ENCODE results near the gene CSTA. TPM values are rescaled to one million over a fixed set of nuclear protein-coding genes. Genes with fewer than 3 reads are reported as not detected.

The CSTA gene
- total and polyA plus RNA-seq, 2 of the 8 experiments (the other 6 are each of a cell fraction or from before 2014, with no cell fraction given): not detected

DNA sequence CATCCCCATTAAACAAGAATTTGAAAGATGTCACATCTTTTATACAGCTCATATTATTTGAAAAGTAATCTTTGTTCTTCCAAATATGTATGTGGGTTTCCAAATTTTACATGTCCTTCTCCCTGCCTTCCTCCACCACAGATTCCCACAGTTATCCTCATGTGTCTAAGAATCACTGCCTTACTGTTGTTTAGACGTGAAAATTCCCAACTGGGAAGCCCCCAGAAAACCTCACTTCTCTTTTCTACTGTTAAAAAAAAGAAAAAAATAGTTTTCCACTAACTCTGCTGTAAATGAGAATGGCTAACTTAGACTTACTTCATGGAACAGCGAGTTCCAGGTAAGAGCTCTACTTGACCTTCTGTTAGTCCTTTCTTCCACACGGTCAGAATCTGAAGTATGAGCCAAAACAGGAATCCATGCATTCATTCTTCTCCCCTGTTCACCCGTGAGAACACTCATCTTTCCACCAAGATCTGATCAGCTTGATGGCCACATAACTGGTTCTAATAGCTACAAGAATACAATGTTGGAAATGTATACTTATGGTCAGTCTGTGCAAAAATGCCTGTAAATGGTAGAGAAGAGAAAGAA, 17.9 kb upstream of the CSTA start:
- no peak overlapping the region for H3K4ac ChIP-seq (replicated peaks; ENCODE audit: insufficient read length, low read depth, low read length)
- H3K4me2 ChIP-seq (ENCODE audit: insufficient read depth in 1 of 2, low read depth in 2 of 2, low read length in 2 of 2): no peak overlapping the region
- no peak overlapping the region for H3K27ac ChIP-seq (ENCODE audit: low read depth, low read length)
- no peaks in the 10 kb centered on the region for H3K79me2 ChIP-seq (ENCODE audit: control insufficient read depth in 1 of 2, insufficient read depth in 2 of 2, low read length in 2 of 2)
- H3K4me3 ChIP-seq (ENCODE audit: extremely low read depth in 1 of 4, insufficient read depth in 2 of 4, low read depth in 3 of 4, low read length in 4 of 4): no peak overlapping the region
- FAIRE-seq (no peak), DNase-seq (ENCODE audit: low read depth in 1 of 2, low spot score in 2 of 2) (no peak)
- no peak overlapping the region for H2BK20ac ChIP-seq (ENCODE audit: low read length)
- no peak overlapping the region for H2BK12ac ChIP-seq (ENCODE audit: low read depth, low read length)
- no peaks in the 10 kb centered on the region for H4K20me1 ChIP-seq (replicated peaks in 1 of 2; ENCODE audit: control insufficient read depth in 1 of 2, insufficient read depth in 2 of 2, low read length in 2 of 2)
- no peak overlapping the region for H2BK15ac ChIP-seq (ENCODE audit: low read length)
- no peak overlapping the region for H3K56ac ChIP-seq (replicated peaks; ENCODE audit: insufficient read length, low read depth, low read length)
- H3K36me3 ChIP-seq (ENCODE audit: control insufficient read depth in 2 of 4, insufficient read depth in 4 of 4, low read length in 3 of 4): no peaks in the 10 kb centered on the region
- H3K14ac ChIP-seq (ENCODE audit: insufficient read length): no peak overlapping the region
- no peaks in the 10 kb centered on the region for H3K27me3 ChIP-seq (replicated peaks in 1 of 4; ENCODE audit: control insufficient read depth in 3 of 4, extremely low read depth in 1 of 4, insufficient read depth in 3 of 4, low read length in 3 of 4)
- no peak overlapping the region for H3K18ac ChIP-seq (ENCODE audit: extremely low read depth, low read length)
- H2AK5ac ChIP-seq (ENCODE audit: low read depth, low read length): no peak overlapping the region
- ChIA-PET POLR2A (ENCODE audit: partially characterized antibody) (no interaction called here), CTCF (ENCODE audit: partially characterized antibody) (interaction anchor here (0.6 to 2.3 kb wide), 12 partner anchors 8 to 617 kb away, joined by 3 to 11 read pairs (median 4); no protein-coding TSS in a partner anchor)
- no peak overlapping the region for H2AFZ ChIP-seq (ENCODE audit: low read length)
- no peak overlapping the region for H4K8ac ChIP-seq (ENCODE audit: extremely low read depth, insufficient read depth, low read length)
- no peaks in the 10 kb centered on the region for H3K4me1 ChIP-seq (replicated peaks in 1 of 4; ENCODE audit: control insufficient read depth in 3 of 4, insufficient read depth in 4 of 4, low read length in 3 of 4)
- no peak overlapping the region for H3K23ac ChIP-seq (ENCODE audit: insufficient read length)
- no peak overlapping the region for H2BK5ac ChIP-seq (ENCODE audit: low read depth, low read length)
- no peaks in the 10 kb centered on the region for H3K79me1 ChIP-seq (ENCODE audit: low read depth, low read length)
- no peak overlapping the region for H3K9ac ChIP-seq (replicated peaks in 1 of 4; ENCODE audit: extremely low read depth in 1 of 4, low read depth in 3 of 4, low read length in 3 of 4)
- no peaks in the 10 kb centered on the region for H3K23me2 ChIP-seq (ENCODE audit: low read depth, low read length)
- no peak overlapping the region for H4K91ac ChIP-seq (replicated peaks; ENCODE audit: insufficient read length, low read length)
- 89% methylated on average over 4 of the region's 4 CpGs; no CpG with 5 or more reads in 1 of the 2 experiments for WGBS, 2 experiments (ENCODE audit: extremely low coverage in 1 of 2, insufficient coverage in 1 of 2, insufficient read length in 1 of 2, insufficient replicate concordance in 2 of 2, low coverage in 1 of 2, low lambda C conversion rate in 2 of 2, missing lambda C conversion rate in 1 of 2)
- H3K9me3 ChIP-seq (ENCODE audit: insufficient read depth in 2 of 2, low read depth in 1 of 2, low read length in 1 of 2): no peaks in the 10 kb centered on the region
- no peak overlapping the region for H4K5ac ChIP-seq (ENCODE audit: insufficient read length, low read depth, low read length)
- H2BK120ac ChIP-seq (replicated peaks; ENCODE audit: low read depth, low read length): no peak overlapping the region
- no peak for TF ChIP-seq BACH1 (IDR thresholded peaks at IDR 0.05; ENCODE audit: low read length)
- no peak for TF ChIP-seq SP2 (IDR thresholded peaks at IDR 0.05; ENCODE audit: low read length)
- no peak for TF ChIP-seq CREB1 (IDR thresholded peaks at IDR 0.05)
- TF ChIP-seq RXRA (IDR thresholded peaks at IDR 0.05; ENCODE audit: insufficient read depth, low read depth, low read length): no peak
- TF ChIP-seq, protein P1, sequence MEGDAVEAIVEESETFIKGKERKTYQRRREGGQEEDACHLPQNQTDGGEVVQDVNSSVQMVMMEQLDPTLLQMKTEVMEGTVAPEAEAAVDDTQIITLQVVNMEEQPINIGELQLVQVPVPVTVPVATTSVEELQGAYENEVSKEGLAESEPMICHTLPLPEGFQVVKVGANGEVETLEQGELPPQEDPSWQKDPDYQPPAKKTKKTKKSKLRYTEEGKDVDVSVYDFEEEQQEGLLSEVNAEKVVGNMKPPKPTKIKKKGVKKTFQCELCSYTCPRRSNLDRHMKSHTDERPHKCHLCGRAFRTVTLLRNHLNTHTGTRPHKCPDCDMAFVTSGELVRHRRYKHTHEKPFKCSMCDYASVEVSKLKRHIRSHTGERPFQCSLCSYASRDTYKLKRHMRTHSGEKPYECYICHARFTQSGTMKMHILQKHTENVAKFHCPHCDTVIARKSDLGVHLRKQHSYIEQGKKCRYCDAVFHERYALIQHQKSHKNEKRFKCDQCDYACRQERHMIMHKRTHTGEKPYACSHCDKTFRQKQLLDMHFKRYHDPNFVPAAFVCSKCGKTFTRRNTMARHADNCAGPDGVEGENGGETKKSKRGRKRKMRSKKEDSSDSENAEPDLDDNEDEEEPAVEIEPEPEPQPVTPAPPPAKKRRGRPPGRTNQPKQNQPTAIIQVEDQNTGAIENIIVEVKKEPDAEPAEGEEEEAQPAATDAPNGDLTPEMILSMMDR (IDR thresholded peaks at IDR 0.05; ENCODE audit: control extremely low read depth in 1 of 3, insufficient read depth in 1 of 3, low read depth in 1 of 3, low read length in 3 of 3): no peak
- TF ChIP-seq CBX8 (IDR thresholded peaks at IDR 0.05; ENCODE audit: borderline replicate concordance, low read depth, low read length): no peak
- no peak for TF ChIP-seq SAP30 (IDR thresholded peaks at IDR 0.05; ENCODE audit: insufficient read depth, insufficient replicate concordance, low read length)
- TF ChIP-seq POLR2AphosphoS5 (IDR thresholded peaks at IDR 0.05; ENCODE audit: low read depth, low read length): no peak
- no peak for TF ChIP-seq MAFK (IDR thresholded peaks at IDR 0.05; ENCODE audit: low read depth, low read length)
- no peak for TF ChIP-seq RAD21 (IDR thresholded peaks at IDR 0.05 in 1 of 2, conservative IDR thresholded peaks at IDR 0.05 in 1 of 2; ENCODE audit: low read depth in 2 of 2, low read length in 2 of 2)
- TF ChIP-seq CEBPB (IDR thresholded peaks at IDR 0.05; ENCODE audit: low read depth, low read length): no peak
- TF ChIP-seq YY1 (IDR thresholded peaks at IDR 0.05; ENCODE audit: low read depth, low read length): no peak

All from H1 (cell line).